Measurements from ENCODE around the gene PTRH2.

PTRH2 gene

GRCh38 chr17:59651346-59651745 lies 55.9 kb downstream of the PTRH2 start:
- DNase-seq (ENCODE audit: low read depth), result no peak
- no peak overlapping the region for H3K4me3 ChIP-seq (ENCODE audit: low read length)
- TF ChIP-seq CTCF (conservative IDR thresholded peaks at IDR 0.05; ENCODE audit: low read depth, low read length), result no peak

GRCh38 chr17:59650642-59651041 lies 56.6 kb downstream of the PTRH2 start:
- no peak for TF ChIP-seq CTCF (conservative IDR thresholded peaks at IDR 0.05; ENCODE audit: low read depth, low read length)
- H3K4me3 ChIP-seq (ENCODE audit: low read length), result no peak overlapping the region
- DNase-seq (ENCODE audit: low read depth), result no peak

- no peak for TF ChIP-seq CTCF (conservative IDR thresholded peaks at IDR 0.05; ENCODE audit: low read depth, low read length)
- DNase-seq (ENCODE audit: low read depth), result no peak
- no peak overlapping the region for H3K4me3 ChIP-seq (ENCODE audit: low read length)
Measured at GRCh38 chr17:59649886-59650285, 57.3 kb downstream of the PTRH2 start.
